ENCODE data around the gene CSNK2A1. TPM values are rescaled to one million over a fixed set of nuclear protein-coding genes. Genes with fewer than 3 reads are reported as not detected.
"Not testable (repeated sequence)": the region's sequence is repeated elsewhere in the genome, so short reads cannot be mapped to it uniquely, and the experiment has no call there.

Gene CSNK2A1
- total RNA-seq, 2 donors from 2014 or later = 84.5 to 125 TPM

DNA sequence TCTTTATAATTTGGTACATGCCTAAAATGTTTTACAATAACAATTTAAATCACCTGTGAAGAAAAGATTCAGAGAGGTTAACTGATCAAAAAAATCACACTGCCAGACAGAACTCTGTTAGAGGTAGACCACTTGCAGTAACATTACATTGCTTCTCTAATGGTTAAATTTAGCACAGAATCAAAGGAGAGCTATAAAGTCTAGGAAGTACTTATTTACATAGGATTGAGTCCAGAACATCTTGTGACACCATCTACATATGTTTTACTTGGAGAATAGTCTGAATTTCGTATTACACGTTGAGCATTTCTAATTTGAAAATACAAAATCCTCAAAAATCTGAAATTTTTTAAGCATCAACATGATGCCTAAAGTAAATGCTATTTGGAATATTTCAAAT lies 64.1 kb downstream of the CSNK2A1 start:
- Histone ChIP-seq H3K27ac (no peak overlapping the region), H3K4me1 (peaks cover 0 to 3% of the 10 kb centered on the region in 2 donors), H3K27me3 (no peaks in the 10 kb centered on the region), H3K4me3 (no peak overlapping the region), H3K9me3 (no peaks in the 10 kb centered on the region), H3K36me3 (peaks cover 22% of the 10 kb centered on the region)
- DNase-seq (ENCODE audit: low spot score) = no peak
- TF ChIP-seq, protein P1, sequence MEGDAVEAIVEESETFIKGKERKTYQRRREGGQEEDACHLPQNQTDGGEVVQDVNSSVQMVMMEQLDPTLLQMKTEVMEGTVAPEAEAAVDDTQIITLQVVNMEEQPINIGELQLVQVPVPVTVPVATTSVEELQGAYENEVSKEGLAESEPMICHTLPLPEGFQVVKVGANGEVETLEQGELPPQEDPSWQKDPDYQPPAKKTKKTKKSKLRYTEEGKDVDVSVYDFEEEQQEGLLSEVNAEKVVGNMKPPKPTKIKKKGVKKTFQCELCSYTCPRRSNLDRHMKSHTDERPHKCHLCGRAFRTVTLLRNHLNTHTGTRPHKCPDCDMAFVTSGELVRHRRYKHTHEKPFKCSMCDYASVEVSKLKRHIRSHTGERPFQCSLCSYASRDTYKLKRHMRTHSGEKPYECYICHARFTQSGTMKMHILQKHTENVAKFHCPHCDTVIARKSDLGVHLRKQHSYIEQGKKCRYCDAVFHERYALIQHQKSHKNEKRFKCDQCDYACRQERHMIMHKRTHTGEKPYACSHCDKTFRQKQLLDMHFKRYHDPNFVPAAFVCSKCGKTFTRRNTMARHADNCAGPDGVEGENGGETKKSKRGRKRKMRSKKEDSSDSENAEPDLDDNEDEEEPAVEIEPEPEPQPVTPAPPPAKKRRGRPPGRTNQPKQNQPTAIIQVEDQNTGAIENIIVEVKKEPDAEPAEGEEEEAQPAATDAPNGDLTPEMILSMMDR (IDR thresholded peaks at IDR 0.05) = no peak

DNA sequence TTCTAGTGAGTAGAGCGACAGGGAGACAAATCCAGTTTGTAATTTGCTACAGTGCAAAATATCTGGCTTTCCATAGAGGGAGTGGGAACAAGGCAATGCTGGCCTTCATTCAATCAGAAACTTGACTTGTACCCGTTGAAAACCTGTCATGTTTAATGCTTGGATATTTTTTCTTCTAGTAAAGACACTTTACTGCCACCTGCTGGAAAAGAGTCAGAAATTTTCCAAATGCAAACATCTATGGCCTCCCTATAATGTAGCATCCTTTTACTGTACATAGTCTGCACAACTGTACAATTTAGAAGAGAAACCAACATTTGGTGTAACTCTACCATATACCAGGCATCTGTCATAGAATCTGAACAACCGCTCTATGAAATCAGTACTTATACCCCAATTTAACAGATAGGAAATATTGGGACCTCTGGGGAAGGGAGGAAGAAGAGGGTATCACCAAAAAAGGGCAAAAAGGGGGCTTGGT lies 64.6 kb downstream of the CSNK2A1 start:
- TF ChIP-seq, protein P1 (IDR thresholded peaks at IDR 0.05) = peak; percentile 31 to 76
- Histone ChIP-seq H3K27me3 (no peaks in the 10 kb centered on the region), H3K36me3 (peaks cover 18% of the 10 kb centered on the region), H3K4me1 (no peaks in the 10 kb centered on the region), H3K9me3 (no peaks in the 10 kb centered on the region), H3K27ac (no peak overlapping the region), H3K4me3 (no peak overlapping the region)
- no peak for DNase-seq (ENCODE audit: low spot score)

DNA sequence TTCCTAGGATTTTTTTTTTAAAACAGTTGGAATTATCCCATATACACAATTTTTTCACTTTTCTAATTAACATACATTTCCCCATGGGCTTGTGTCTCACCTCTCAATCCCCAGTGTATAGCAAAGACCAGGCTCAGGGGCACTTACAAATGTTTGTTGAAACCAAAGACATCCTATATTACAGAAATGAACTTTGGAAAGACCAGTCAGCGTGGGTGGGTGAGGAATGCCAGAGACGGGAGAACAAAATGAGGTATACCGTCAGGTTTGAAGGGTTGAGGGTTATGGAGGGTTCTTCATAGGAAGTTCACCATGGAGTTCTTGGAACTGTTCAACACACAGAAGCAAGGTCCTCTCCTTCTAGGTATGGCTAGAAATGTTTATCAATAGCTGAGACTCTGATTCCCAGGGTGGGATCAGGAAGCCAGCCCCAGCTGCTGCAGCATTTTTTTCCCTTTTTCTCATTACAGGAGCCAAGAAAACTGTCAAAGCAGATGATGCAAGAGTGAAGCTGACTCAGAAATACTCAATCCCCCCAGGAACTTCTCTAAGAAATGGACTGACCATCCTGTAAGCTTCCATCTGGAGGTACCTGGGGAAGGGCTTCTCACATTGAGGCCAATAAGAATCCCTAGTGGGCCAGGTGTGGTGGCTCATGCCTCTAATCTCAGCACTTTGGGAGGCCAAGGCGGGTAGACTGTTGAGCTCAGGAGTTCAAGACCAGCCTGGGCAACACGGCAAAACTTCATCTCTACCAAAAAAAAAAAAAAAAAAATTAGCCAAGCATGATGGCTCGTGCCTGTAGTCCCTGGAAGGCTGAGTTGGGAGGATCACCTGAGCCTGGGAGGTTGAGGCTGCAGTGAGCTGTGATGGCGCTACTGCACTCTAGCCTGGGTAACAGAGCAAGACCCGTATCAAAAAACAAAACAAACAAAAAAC lies 65.3 kb downstream of the CSNK2A1 start:
- H3K27me3 ChIP-seq = no peaks in the 10 kb centered on the region
- H3K4me1 ChIP-seq = no peaks in the 10 kb centered on the region
- no peak overlapping the region for H3K27ac ChIP-seq
- TF ChIP-seq, protein P1 (IDR thresholded peaks at IDR 0.05) = no peak
- no peak for DNase-seq (ENCODE audit: low spot score)
- H3K36me3 ChIP-seq = peaks cover 11% of the 10 kb centered on the region
- no peak overlapping the region for H3K4me3 ChIP-seq
- H3K9me3 ChIP-seq = no peaks in the 10 kb centered on the region

DNA sequence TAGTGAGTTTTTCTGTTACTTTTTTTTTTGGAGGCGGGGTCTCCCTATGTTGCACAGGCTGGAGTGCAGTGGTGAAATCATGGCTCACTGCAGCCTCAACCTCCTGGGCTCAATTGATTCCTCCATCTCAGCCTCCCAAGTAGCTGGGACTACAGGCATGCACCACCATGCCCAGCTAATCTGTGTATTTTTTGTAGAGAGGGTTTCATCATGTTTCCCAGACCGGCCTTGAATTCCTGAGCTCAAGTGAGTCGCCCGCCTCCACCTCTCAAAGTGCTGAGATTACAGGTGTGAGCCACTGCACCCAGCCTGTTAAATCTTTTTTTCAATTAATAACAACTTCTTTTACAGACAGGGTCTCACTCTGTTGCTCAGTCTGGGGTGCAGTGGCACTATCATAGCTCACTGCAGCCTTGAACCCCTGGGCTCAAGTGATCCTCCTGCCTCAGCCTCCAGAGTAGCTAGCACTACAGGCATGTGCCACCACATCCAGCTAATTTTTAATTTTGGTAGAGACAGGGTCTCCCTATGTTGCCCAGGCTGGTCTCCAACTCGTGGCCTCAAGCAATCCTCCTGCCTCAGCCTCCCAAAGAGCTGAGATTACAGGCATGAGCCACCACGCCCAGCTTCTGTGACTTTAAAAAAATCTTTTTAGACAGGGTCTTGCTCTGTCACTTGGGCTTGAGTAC lies 66.9 kb downstream of the CSNK2A1 start:
- DNase-seq (ENCODE audit: low spot score); H3K9me3 ChIP-seq; H3K27me3 ChIP-seq; H3K4me1 ChIP-seq; H3K36me3 ChIP-seq; H3K4me3 ChIP-seq; H3K27ac ChIP-seq: not testable (repeated sequence)

DNA sequence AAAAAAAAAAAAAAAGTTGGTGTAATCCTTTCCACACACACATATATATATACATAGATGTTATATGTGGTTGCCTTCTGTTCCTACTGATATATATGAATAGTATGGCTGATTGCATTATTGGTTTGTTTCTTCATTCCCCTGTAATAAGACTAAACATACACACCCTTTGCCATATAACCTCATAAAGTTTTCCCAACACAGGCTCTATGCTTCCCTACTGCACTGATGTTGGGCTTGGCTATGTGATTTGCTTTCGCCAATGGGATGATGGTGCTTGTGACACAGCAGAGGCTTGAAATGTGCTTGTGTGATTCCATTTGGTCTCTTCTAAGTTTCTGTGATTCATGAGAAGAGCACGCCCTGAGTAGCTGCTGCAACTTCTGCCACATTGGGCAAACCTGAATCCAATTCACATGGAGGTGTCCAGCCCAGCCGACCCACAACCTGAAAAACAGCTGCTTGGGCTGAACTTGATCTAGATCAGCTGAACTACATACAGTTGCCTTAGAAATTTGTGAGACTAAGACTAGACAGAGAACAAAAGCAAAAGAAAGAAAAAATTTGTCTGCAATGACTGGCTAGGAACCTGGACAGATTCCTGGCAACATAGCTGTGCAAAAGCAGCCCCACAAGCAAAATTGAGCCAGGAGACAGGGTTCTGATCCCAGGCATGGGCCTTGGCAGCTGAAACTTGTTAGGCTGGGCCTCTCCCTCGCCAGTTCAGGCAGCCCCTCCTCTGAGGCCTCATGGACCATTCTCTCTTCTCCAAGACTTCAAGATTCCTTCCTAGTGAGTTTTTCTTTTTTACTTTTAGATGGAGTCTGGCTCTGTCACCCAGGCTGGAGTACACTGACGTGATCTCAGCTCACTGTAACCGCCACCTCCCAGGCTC lies 67.9 kb downstream of the CSNK2A1 start:
- Histone ChIP-seq H3K4me3 (no peak overlapping the region), H3K9me3 (no peaks in the 10 kb centered on the region), H3K36me3 (no peaks in the 10 kb centered on the region), H3K27me3 (no peaks in the 10 kb centered on the region), H3K27ac (no peak overlapping the region), H3K4me1 (no peaks in the 10 kb centered on the region)
- TF ChIP-seq, protein P1 (IDR thresholded peaks at IDR 0.05) = no peak
- DNase-seq (ENCODE audit: low spot score) = no peak

Measured in right atrium auricular region (tissue), 2 donors.